ENCODE results near the gene MLLT1.

MLLT1 gene

DNA sequence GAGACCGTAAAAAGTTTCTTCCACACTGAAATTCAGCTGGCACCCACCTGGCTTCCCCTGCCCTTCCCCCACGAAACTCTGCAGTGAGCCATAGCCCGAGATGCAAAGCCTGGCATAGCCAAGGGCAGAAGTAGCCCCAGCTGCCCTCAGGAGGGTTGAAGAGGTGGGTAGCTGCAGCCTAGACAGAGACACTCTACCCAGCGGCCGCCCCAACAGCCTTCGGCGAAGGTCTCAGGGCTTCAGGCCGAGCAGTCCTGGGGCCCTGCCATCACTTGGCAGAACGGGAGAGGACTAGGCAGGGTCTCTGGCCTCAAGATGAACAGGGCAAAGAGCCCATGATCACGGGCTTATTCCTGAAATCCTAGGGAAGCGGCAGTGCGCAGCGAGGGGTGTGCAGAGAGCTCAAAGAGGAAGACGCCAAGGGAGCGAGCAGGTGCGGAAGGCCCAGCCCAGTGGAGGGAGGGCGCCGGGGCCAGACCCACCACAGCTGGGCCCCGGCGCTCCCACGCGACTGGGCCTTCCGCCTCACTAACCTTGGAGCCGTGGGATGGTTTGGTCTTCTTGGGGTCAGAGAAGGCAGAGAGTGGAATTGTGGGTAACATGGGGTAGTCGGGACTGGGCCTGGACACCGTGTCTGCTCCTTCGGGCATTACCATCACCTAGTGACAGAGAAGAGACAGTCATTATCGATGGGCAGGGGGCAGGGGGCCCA lies 53.2 kb downstream of the MLLT1 start:
- in situ Hi-C loops (cut with MboI; ENCODE audit: low pct_unique_long_range_greater_than_20kb, low sequenced_read_pairs): no loop called here
- no peak for DNase-seq

DNA sequence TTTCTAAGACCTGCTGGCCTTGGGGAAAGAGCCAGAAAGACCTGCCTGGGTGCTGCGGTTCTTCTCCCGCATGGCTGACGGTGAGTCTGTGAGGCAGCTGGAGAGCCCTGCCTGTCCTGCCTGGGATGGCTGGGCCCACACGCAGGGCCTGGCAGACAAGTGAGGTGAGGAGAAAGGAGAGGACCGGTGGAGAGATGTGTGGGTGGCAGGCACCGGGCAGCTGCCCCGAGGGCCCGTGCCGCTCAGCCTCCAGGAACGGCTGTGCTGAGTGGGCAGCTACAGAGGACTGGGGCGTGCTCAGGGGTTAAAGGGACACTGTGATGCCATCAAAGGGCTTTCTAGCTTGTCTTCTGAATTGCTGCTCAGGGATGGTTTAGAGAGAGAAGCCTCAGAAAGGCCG lies 53.8 kb downstream of the MLLT1 start:
- no peak for DNase-seq
- in situ Hi-C loops (cut with MboI; ENCODE audit: low pct_unique_long_range_greater_than_20kb, low sequenced_read_pairs): no loop called here

DNA sequence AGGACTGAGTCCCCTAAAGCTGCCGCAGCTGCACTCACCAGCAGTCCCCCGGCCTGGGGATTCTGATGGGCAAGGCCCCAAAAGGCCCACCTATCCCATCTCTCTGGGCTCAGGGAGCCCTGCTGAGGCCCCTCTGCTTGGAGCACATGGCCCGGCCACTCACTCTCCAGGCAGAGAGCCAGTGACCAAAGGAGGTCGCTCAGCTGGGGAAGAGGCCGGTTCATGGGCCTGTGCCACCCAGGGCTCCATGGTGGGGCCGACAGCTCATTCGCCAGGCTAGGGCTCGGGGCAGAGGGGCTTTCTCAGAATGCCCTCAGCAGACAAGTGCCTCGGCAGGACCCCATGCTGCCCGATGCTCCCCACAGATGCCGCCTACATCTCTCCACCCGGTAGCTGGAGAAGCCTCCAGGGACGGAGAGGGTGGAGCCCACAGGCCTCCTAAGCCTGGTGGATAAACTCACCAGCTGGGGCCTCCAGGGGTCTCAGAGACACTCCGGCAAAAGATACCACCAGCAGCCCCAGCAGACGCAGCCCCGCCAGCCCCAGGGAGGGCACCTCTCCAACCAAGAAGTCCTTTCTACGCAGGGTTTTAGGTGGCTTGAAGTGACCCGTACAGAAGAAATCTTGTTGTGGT lies 54.4 kb downstream of the MLLT1 start:
- DNase-seq: no peak
- in situ Hi-C loops (cut with MboI; ENCODE audit: low pct_unique_long_range_greater_than_20kb, low sequenced_read_pairs): no loop called here

- in situ Hi-C loops (cut with MboI; ENCODE audit: low pct_unique_long_range_greater_than_20kb, low sequenced_read_pairs): no loop called here
- DNase-seq: no peak
Measured at GRCh38 chr19:6224308-6224675, 55.5 kb downstream of the MLLT1 start.

DNA sequence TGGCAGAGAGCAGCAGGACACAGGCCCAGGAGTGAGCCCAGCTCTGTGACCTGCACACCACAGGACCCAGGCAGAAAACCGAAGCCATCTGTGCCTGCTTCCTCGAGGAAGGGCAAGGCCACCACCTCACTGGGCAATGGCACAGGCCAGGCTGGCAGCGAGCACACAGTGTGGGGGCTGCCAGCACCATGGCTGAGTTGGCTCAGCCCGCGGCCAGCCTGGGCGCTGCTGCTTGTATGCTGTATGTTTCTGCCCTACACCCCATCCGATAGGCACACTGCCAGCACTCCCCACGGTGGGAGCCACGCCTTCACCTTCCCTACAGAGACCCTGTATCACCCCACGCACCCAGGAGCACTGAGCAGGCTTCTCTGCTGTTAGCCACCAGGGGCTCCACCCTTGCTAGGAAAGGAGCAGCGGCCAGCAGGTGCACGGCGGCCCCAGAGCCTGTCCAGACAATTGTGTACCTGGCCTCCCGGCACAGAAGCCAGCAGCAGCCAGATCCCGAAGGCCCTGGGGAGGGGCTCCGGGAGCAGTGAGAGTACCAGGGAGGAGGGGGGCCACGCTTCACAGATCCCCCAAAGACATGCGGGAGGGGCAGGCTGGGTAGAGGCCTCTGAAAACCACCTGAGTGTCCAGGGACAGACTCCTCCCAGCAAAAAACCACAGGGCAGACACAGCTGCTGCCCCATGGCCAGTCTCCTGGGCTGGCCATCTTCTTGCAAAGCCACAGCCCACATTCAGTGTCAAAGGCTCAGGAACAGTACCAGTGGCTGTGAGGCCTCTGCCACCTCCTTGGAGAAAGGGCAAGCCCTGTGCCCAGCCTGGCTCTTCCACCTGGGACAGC lies 56.1 kb downstream of the MLLT1 start:
- in situ Hi-C loops (cut with MboI; ENCODE audit: low pct_unique_long_range_greater_than_20kb, low sequenced_read_pairs): no loop called here

GRCh38 chr19:6222884-6223283 lies 56.9 kb downstream of the MLLT1 start:
- no peak for DNase-seq

More for the DNA sequence above, 56.1 kb downstream of the MLLT1 start:
- no peak for DNase-seq

GRCh38 chr19:6221878-6222746 lies 57.7 kb downstream of the MLLT1 start:
- DNase-seq: no peak
- in situ Hi-C loops (cut with MboI; ENCODE audit: low pct_unique_long_range_greater_than_20kb, low sequenced_read_pairs): no loop called here

More at GRCh38 chr19:6222884-6223283, 56.9 kb downstream of the MLLT1 start:
- in situ Hi-C loops (cut with MboI; ENCODE audit: low pct_unique_long_range_greater_than_20kb, low sequenced_read_pairs): no loop called here

GRCh38 chr19:6221220-6221877 lies 58.4 kb downstream of the MLLT1 start:
- in situ Hi-C loops (cut with MboI; ENCODE audit: low pct_unique_long_range_greater_than_20kb, low sequenced_read_pairs): no loop called here
- DNase-seq: no peak

DNA sequence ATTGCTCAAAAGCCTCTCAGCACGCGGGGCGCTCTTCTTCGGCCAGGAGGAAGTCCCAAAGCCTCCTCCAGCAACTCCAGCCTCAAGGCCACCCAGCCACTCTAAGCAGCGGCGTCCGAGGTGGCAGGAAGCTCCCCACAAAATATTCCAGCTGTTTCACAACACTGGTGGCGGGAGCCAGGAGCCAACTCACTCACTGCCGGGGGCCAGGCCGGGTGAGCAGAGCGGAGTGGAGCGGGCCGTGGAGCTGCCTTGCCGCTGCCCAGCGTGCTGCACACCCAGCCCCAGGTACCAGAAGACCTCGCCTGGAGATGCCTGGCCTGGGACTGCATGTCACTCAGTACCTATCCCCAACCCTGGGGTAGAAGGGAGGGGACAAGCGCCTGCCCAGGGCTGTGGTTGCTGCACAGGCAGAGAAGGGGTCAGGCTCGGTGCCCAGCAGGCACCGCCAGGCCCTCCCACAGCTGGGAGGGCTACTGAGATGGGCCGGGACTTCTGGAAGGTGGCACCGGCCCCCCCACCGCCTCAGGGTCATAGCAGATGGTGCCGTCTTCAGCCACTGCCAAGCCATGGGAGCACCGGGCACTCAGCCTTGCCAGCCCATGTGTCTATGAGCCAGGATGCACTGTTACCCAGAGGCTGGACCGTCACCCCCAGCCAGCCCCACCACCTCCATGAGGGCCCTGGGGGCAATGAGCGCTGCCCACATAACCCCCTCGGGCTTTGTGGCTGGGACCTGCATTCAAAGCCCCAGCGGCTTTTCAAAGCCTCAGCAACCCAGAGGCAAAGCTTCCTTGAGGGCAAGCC lies 59.2 kb downstream of the MLLT1 start:
- in situ Hi-C loops (cut with MboI; ENCODE audit: low pct_unique_long_range_greater_than_20kb, low sequenced_read_pairs): no loop called here
- no peak for DNase-seq

DNA sequence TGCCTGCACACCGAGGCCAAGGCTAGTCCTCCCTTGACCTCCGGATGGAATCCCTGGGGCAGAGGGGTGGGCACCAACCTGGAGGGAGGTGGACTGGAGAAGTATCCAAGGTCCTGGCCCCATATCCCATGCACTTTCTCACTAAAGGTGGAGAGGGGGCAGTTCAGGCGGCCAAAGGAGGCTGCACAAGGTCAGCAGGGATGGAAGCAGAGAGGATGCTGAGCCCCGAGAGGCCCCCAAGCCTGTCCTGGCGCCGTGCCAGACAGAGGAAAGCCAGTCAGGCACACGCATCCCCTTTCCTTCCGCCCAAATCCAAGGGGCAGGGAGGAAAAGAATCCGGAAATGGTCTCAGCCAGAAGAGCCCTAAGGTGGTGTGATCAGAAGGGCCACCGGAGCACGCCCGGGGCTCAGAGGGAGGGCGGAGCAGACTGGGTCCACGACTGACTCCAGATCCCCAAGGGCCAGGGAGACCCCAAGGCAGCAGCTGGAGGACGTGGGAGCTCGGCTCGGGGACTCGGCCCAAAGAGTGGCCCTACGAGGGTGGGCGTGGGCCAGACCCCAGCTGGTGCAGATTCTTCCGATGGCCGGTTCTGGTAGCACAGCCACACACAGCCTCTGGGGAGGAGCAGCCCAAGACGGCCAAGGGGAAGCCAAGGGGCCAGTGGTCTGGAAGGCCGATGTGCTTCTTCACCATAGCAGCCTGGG lies 60.0 kb downstream of the MLLT1 start:
- no peak for DNase-seq
- in situ Hi-C loops (cut with MboI; ENCODE audit: low pct_unique_long_range_greater_than_20kb, low sequenced_read_pairs): no loop called here

DNA sequence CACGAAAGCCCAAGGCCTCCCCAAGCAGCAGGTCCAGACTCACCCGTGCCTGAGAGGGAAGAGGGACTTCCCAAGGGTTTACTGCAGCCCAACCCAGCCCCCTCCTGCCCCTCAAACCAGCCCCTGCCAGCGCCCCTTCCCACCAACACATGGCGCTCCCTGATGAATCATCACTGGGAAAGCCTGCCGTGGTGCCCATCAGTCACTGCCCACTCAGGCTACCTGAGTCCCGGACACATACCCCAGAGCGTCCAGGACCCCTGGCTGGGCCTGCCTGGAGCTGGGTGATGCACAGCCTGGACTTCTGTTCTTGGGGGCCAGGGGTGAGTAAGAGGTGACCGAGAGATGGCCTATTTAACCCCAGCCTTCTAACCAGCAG lies 60.6 kb downstream of the MLLT1 start:
- DNase-seq: no peak
- in situ Hi-C loops (cut with MboI; ENCODE audit: low pct_unique_long_range_greater_than_20kb, low sequenced_read_pairs): no loop called here

GRCh38 chr19:6218491-6219146 lies 61.2 kb downstream of the MLLT1 start:
- in situ Hi-C loops (cut with MboI; ENCODE audit: low pct_unique_long_range_greater_than_20kb, low sequenced_read_pairs): no loop called here
- DNase-seq: peak; percentile 86

DNA sequence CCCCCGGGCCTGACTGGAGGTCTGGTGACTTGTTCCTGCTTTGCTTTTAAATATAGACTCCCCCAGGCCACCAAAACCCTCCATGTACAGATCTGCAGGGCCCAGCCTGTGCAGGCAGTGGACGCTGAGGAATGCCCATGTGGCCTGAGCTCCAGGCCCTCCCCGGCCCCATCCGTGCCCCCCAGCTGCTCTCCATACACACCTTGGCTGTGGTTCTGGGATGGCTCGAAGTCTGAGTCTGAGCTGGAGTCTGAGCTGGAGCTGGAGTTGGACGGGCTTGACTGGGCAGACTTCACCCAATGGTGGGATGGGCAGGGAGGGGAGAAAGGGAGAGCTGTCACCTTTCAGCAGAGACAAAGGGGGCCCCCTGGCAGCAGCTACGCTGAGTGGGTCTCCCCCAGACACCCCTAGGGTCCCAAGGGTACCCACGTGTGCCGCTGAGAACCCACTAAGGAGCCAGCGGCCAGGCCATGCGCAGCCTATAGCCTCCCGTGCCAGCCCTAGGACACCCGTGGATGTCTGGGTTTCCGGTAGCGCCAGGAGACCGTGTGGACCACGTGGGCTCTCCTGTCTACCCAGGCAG lies 61.9 kb downstream of the MLLT1 start:
- DNase-seq: no peak
- in situ Hi-C loops (cut with MboI; ENCODE audit: low pct_unique_long_range_greater_than_20kb, low sequenced_read_pairs): no loop called here

DNA sequence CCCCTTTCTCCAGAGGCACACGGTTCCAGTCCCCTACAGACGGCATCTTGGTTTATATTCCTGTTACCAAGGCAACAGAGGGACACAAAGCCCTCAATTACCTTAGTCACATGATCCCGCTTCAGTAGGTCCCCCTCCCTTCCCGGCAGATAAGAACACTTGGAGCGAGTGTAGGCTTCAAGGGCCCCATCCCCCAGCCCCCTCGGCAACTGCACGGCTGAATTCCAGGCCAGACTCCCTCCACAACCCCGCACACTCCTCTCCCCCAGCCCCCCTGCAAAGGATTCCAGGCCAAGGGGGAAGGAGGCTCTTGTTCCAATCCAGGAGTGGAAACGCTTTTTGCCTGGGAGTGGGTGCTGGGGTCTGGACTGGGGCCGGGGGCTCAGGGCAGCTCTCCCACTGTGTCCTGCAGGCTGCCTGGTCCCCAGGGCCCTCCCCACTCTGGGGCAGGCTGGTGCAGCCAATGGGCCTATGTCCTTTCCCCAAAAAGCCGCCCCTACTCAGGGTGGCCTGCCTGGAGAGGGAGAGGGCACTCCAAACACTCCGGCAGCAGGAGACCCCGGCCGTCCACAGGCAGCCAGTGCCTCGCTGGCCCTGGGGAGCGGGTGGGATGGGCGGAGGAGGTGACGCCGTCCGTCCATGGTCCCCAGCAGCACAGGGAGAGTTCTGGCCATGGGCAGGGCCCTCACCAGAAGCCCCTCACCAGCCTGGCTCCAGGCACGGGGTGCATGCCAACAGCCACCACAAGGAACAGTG lies 62.6 kb downstream of the MLLT1 start:
- DNase-seq: no peak
- in situ Hi-C loops (cut with MboI; ENCODE audit: low pct_unique_long_range_greater_than_20kb, low sequenced_read_pairs): no loop called here

DNA sequence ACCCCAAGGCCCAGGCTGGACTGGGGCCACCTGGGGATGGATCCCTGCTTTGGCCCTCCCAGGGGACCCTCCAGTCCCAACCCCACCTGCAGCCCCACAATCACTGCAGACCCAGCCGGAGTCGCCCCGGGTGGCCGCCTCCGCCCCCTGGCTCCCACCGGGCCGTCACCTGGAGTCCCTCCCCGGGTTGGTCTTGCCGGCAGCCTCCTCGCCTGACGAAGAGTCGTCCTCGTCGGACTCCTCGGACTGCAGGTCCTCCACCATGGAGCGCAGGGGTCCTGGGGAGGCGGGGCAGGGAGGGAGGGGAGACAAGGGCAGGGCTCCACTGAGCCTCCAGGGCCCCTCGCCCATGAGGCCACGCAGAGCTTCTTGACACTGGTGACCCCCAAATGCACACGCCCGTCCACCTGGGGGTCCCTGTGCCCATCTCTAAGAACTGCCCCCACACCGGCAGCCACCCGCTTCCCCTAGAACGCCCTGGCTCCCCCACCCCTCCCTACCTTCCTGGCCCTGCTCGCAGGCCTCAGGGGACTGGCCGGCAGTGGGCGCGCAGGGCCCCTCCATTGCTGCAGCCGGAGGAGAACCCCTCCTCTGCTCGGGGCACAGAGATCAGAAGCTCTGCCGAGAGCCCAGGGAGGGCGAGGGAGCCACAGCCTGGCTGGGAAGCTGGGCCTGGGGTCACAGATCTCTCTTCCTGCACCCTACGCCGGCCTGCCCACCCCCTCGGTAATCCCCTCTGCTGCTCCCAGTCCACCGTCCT lies 63.4 kb downstream of the MLLT1 start:
- no peak for DNase-seq
- in situ Hi-C loops (cut with MboI; ENCODE audit: low pct_unique_long_range_greater_than_20kb, low sequenced_read_pairs): no loop called here

All from KBM-7 (cell line).